ENCODE measurements around the gene PAPSS1. TPM values are rescaled to one million over a fixed set of nuclear protein-coding genes. Genes with fewer than 3 reads are reported as not detected.

Gene PAPSS1
- total and polyA plus RNA-seq, 2 of the 8 experiments (the other 6 are each of a cell fraction or from before 2014, with no cell fraction given), result 79.2 to 98.5 TPM

- no peak overlapping the region for H3K9ac ChIP-seq (replicated peaks in 1 of 4; ENCODE audit: extremely low read depth in 1 of 4, low read depth in 3 of 4, low read length in 3 of 4)
- H3K27ac ChIP-seq (ENCODE audit: low read depth, low read length), result no peak overlapping the region
- no peak overlapping the region for H4K8ac ChIP-seq (ENCODE audit: extremely low read depth, insufficient read depth, low read length)
- H3K36me3 ChIP-seq (ENCODE audit: control insufficient read depth in 2 of 4, insufficient read depth in 4 of 4, low read length in 3 of 4), result peaks cover 0 to 2% (median 0%) of the 10 kb centered on the region in 4 experiments; a peak in 1 of 8 replicates
- no peak overlapping the region for H2BK120ac ChIP-seq (replicated peaks; ENCODE audit: low read depth, low read length)
- no peaks in the 10 kb centered on the region for H3K79me1 ChIP-seq (ENCODE audit: low read depth, low read length)
- H3K23me2 ChIP-seq (ENCODE audit: low read depth, low read length), result no peaks in the 10 kb centered on the region
- H2AFZ ChIP-seq (ENCODE audit: low read length), result no peak overlapping the region
- H3K23ac ChIP-seq (ENCODE audit: insufficient read length), result no peak overlapping the region
- no peak overlapping the region for H2BK20ac ChIP-seq (ENCODE audit: low read length)
- ChIA-PET POLR2A (ENCODE audit: partially characterized antibody) (no interaction called here), CTCF (ENCODE audit: partially characterized antibody) (interaction anchor here (0.9 to 1.7 kb wide), 3 partner anchors 12 to 150 kb away, joined by 3 to 6 read pairs (median 3); no protein-coding TSS in a partner anchor)
- DNase-seq (ENCODE audit: low read depth in 1 of 2, low spot score in 2 of 2) (no peak), FAIRE-seq (no peak)
- no peaks in the 10 kb centered on the region for H3K4me1 ChIP-seq (replicated peaks in 1 of 4; ENCODE audit: control insufficient read depth in 3 of 4, insufficient read depth in 4 of 4, low read length in 3 of 4)
- H3K14ac ChIP-seq (ENCODE audit: insufficient read length), result no peak overlapping the region
- no peak overlapping the region for H3K4ac ChIP-seq (replicated peaks; ENCODE audit: insufficient read length, low read depth, low read length)
- H2AK5ac ChIP-seq (ENCODE audit: low read depth, low read length), result no peak overlapping the region; the same call in 1 of the 2 replicates
- no peaks in the 10 kb centered on the region for H3K79me2 ChIP-seq (ENCODE audit: control insufficient read depth in 1 of 2, insufficient read depth in 2 of 2, low read length in 2 of 2)
- no peak overlapping the region for H2BK5ac ChIP-seq (ENCODE audit: low read depth, low read length)
- WGBS, 2 experiments (ENCODE audit: extremely low coverage in 1 of 2, insufficient coverage in 1 of 2, insufficient read length in 1 of 2, insufficient replicate concordance in 2 of 2, low coverage in 1 of 2, low lambda C conversion rate in 2 of 2, missing lambda C conversion rate in 1 of 2), result 94% methylated on average over 2 of the region's 2 CpGs; no CpG with 5 or more reads in 1 of the 2 experiments
- peaks cover 5 to 7% of the 10 kb centered on the region in 2 experiments; a peak in 2 of 4 replicates for H3K9me3 ChIP-seq (ENCODE audit: insufficient read depth in 2 of 2, low read depth in 1 of 2, low read length in 1 of 2)
- 0 out of 2 replicates have a peak overlapping the region, but pooled peaks have one; percentile 52 for H2BK12ac ChIP-seq (ENCODE audit: low read depth, low read length)
- no peak overlapping the region for H3K18ac ChIP-seq (ENCODE audit: extremely low read depth, low read length)
- H2BK15ac ChIP-seq (ENCODE audit: low read length), result no peak overlapping the region
- H3K4me2 ChIP-seq (ENCODE audit: insufficient read depth in 1 of 2, low read depth in 2 of 2, low read length in 2 of 2), result no peak overlapping the region
- no peak overlapping the region for H4K91ac ChIP-seq (replicated peaks; ENCODE audit: insufficient read length, low read length)
- no peak overlapping the region for H3K4me3 ChIP-seq (ENCODE audit: extremely low read depth in 1 of 4, insufficient read depth in 2 of 4, low read depth in 3 of 4, low read length in 4 of 4)
- H4K5ac ChIP-seq (ENCODE audit: insufficient read length, low read depth, low read length), result no peak overlapping the region
- no peaks in the 10 kb centered on the region for H3K27me3 ChIP-seq (replicated peaks in 1 of 4; ENCODE audit: control insufficient read depth in 3 of 4, extremely low read depth in 1 of 4, insufficient read depth in 3 of 4, low read length in 3 of 4)
- no peak overlapping the region for H3K56ac ChIP-seq (replicated peaks; ENCODE audit: insufficient read length, low read depth, low read length)
- no peaks in the 10 kb centered on the region for H4K20me1 ChIP-seq (replicated peaks in 1 of 2; ENCODE audit: control insufficient read depth in 1 of 2, insufficient read depth in 2 of 2, low read length in 2 of 2)
- TF ChIP-seq SP2 (IDR thresholded peaks at IDR 0.05; ENCODE audit: low read length) (no peak), GTF2F1 (IDR thresholded peaks at IDR 0.05; ENCODE audit: borderline replicate concordance, low read depth, low read length) (no peak), SRF (IDR thresholded peaks at IDR 0.05; ENCODE audit: low read depth, low read length) (no peak), KDM1A (IDR thresholded peaks at IDR 0.05; ENCODE audit: borderline replicate concordance, low read length) (no peak), CTCF (IDR thresholded peaks at IDR 0.05; ENCODE audit: control extremely low read depth in 1 of 3, insufficient read depth in 1 of 3, low read depth in 1 of 3, low read length in 3 of 3) (no peak)
Measured at GRCh38 chr4:107751670-107752069, 31.6 kb upstream of the PAPSS1 start.

All from H1 (cell line).